Activated T-cell treated with anti-CD3 and anti-CD28 coated beads for 48 hours (primary cell): ENCODE measurements around the gene SF3A1.
"Not testable (repeated sequence)": the region's sequence is repeated elsewhere in the genome, so short reads cannot be mapped to it uniquely, and the experiment has no call there.

ENCODE experiments used
- DNase-seq: peaks from one replicate; pipeline ENCODE4 v3.0.0-alpha.2; 2020; ENCODE audit warnings: low read depth

SF3A1 gene, protein sequence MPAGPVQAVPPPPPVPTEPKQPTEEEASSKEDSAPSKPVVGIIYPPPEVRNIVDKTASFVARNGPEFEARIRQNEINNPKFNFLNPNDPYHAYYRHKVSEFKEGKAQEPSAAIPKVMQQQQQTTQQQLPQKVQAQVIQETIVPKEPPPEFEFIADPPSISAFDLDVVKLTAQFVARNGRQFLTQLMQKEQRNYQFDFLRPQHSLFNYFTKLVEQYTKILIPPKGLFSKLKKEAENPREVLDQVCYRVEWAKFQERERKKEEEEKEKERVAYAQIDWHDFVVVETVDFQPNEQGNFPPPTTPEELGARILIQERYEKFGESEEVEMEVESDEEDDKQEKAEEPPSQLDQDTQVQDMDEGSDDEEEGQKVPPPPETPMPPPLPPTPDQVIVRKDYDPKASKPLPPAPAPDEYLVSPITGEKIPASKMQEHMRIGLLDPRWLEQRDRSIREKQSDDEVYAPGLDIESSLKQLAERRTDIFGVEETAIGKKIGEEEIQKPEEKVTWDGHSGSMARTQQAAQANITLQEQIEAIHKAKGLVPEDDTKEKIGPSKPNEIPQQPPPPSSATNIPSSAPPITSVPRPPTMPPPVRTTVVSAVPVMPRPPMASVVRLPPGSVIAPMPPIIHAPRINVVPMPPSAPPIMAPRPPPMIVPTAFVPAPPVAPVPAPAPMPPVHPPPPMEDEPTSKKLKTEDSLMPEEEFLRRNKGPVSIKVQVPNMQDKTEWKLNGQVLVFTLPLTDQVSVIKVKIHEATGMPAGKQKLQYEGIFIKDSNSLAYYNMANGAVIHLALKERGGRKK

DNA sequence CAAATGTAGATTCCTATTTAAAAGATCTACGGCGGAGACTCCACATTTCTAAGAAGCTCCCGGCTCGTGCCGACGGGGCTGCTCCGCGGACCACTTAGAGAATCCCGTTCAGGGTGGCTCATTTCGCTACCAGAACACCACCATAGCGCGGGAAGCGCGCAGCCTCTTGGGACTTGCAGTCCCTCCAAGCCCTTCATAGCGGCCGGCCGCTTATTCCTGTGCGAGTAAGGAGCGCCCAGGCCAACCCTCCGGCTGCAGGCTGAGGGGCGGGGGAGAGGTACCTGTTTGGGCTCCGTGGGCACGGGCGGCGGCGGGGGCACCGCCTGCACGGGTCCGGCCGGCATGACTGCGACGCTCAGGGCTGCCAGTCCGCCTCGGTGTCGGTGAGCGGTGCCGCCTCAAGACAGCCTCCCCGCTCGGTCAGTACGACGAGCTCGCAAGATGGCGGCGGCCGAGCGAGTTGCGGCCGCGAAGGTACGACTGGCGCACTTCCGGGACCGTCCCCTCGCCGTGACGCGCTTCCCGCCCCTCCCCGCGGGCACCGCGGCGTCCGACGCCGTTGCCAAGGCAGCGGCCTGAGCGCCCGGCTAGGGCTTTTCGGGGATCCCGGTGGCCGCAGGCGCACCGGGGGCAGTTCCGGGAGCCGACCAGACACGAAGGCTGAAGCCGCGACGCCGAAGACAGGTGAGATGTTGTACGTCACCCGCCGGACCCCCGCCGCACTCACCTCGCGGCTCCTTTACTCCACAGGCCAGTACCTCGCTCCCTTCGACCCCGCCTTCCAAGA, at the start of gene SF3A1, which contains the start of gene CCDC157:
TSS of gene SF3A1 (minus strand) at position 446 of the 787 bp plus-strand sequence. CDS start at position 344, 102 bp downstream.
TSS of gene CCDC157 (plus strand) at position 559 of the 787 bp plus-strand sequence. CDS start 8,994 bp downstream, outside the sequence.
- DNase-seq: peak; percentile 87

DNA sequence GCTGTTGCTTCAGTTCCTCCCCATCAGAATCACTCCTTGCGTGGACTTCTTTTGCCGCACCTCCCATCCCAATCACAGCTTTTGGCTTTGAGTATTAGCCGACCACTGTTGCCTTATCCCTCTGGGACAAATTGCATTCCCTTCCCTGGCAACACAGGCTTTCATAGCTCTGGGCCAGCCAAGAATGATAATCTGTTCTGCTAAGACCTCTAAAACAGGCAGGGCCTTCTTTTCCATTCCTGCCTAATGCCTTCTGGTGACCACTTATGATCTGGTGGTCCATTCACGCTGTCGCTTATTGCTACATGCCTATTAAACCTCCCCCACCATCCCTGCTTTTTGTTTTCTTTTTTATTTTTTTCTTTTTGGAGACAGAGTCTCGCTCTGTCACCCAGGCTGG, 49.7 kb upstream of the SF3A1 start:
- DNase-seq: no peak

DNA sequence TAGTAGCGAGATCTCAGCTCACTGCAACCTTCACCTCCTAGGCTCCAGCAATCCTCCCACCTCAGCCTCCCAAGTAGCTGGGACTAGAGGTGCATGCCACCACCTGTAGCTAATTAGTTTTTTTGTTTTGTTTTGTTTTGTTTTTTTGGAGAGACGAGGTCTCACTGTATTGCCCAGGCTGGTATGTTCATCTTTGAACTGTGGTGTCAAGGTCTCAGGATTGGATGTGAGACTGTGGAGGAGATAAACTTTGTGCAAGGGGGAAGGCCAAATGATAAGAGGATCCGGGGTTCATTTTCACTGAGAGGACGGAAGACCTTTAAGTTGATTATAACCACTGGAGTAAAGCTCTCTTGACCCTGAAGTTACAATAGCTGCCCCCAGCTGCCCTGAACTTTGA, 49.0 kb upstream of the SF3A1 start:
- no peak for DNase-seq

DNA sequence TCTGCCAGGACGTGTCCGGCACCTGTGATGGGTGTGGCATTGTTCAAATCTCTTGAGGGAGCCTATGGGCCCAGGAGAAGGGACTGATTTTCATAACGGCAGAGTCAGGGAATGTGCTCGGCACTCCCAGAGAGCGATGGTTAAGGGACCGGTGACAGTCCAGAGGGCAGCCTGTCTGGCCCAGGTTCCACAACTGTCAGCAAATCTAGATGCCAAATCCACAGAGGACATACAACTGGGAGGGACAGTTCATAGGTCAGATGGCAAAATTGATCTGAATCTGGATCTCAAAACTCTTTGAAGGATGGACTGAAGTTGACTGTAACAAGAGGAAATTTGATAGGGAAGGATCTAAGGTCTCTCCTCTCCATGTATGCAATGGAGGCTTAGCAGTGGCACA, 47.6 kb upstream of the SF3A1 start:
- DNase-seq: no peak

DNA sequence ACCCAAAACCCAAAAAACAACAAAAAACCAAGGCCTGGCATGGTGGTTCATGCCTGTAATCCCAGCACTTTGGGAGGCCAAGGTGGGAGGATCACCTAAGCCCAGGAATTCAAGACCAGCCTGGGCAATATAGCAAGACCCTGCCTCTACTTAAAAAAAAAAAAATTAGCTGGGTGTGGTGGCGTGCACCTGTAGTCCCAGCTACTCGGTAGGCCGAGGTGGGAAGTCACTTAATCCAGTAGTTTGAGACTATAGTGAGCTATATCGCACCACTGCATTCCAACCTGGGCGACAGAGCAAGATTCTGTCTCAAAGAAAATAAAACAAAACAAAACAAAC, 46.0 kb upstream of the SF3A1 start:
- DNase-seq: not testable (repeated sequence)

DNA sequence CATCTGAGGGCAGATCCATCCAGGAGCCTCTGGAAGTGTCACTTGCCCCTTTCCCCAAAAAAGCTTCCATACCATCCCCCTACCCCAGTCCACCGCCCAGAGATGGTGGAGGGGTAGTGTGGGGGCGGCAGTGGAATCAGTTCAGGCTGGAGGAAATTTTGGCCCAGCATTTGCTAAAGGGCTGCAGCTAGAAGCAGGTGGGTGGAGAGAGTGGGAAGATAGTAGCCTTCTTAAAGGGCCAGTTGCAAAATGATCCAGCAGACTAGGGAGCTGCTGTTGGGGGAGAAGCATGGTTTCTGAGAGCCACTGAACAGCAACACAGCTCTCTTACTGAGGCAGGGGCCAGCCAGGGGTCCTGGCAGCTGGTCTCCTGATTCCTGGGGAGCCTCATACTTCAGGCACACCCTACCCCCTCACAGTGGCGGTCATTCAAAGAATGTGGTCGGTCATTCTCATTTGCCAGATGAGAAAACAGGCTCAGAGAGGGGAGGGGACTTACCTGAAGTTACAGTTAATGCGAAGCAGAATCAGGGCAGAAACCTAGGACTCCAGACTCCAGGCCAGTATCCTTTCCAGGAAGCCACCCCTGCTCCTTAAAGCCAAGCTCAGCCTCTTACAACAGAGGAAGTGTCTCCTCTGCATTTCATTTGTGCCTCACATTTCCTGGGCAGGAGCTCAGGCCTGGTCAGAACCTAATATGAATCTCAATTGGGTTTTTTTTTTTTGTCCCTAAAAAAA, 45.5 kb upstream of the SF3A1 start:
- no peak for DNase-seq

DNA sequence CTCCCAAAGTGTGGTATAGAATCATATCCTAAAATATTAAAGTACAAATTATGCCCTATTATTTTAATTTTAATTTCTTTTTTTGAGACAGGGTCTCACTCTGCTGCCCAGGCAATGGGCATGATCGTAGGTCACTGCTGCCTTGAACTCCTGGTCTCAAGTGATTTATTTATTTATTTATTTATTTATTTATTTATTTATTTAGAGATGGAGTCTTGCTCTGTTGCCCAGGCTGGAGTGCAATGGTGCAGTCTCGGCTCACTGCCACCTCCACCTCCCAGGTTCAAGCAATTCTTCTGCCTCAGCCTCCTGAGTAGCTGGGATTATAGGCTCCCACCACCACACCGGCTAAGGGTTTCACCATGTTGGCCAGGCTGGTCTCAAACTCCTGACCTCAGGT, 44.3 kb upstream of the SF3A1 start:
- DNase-seq: not testable (repeated sequence)

DNA sequence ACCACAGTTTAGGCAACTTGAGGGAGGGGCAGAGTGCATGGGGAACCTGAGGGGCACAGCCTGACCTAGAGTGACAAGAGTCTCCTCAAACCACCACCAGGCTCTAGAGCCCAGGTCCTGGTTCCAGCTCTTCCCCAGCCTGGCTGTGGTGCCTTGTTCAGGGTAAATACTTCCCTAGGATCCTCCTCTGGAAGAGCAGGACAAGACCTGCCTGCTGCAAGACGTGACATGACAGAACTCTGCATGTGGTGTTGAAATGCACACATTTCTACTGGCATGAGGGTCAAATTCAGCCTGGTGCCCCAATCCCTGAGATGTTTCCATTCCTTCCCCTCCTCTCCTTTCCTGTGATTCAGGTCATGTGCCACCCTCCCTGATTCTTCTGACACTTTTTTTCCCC, 43.5 kb upstream of the SF3A1 start:
- no peak for DNase-seq

DNA sequence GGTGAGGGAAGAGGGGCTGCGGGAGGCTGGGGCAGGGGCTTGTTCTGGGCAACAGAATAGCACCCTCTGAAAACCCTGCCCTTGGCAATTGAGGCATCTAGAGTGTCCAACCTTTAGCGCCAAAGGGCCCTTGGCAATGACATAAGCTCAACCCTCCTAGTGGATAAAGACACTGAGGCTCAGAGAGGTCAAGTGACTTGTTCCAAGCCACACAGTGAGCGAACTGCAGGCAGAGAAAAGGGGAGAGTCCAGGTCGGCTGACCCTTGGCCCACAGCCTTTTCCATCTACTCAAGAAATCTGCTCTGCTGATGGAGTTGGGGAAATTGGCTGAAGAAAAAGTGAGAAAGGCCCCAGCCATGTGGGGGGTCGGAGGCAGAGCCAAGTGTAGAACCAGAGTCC, 43.0 kb upstream of the SF3A1 start:
- DNase-seq: no peak

DNA sequence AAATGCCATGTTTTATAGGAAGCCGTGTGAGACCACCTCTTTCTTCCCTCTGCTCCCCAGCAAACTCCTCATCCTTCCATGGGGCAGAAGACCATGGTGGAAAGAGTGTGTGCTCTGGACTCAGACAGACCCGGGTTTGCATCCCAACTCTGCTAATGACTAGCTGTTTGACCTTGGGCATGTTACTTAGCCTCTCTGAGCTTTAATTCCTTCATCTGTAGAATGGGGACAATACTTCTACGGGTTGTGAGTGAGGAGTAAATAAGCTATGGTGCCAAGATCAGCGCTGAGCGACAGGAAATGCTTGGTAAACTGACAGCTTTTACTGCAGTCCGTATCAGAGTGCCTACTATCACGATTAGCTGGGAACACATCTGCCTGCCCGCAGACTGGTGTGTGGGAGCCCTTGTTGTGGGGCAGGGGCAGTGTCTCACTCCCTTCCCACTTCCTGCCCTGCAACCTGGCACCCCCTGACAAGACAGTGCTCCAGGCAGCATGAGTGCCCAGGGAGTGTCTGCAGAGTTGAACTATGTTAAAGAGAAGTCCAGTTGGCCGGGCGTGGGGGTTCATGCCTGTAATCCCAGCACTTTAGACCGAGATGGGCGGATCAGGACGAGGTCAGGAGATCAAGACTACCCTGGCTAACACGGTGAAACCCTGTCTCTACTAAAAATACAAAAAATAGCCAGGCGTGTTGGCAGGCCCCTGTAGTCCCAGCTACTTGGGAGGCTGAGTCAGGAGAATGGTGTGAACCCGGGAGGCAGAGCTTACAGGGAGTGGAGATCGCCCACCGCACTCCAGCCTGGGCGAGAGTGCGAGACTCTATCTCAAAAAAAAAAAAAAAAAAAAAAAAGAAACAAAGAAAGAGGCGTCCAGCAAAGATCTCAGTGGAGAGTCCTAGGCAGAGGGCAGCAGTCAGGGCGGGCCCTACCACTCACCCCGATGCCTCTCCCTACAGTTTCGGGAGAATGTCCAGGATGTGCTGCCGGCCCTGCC, 42.3 kb upstream of the SF3A1 start:
- no peak for DNase-seq

DNA sequence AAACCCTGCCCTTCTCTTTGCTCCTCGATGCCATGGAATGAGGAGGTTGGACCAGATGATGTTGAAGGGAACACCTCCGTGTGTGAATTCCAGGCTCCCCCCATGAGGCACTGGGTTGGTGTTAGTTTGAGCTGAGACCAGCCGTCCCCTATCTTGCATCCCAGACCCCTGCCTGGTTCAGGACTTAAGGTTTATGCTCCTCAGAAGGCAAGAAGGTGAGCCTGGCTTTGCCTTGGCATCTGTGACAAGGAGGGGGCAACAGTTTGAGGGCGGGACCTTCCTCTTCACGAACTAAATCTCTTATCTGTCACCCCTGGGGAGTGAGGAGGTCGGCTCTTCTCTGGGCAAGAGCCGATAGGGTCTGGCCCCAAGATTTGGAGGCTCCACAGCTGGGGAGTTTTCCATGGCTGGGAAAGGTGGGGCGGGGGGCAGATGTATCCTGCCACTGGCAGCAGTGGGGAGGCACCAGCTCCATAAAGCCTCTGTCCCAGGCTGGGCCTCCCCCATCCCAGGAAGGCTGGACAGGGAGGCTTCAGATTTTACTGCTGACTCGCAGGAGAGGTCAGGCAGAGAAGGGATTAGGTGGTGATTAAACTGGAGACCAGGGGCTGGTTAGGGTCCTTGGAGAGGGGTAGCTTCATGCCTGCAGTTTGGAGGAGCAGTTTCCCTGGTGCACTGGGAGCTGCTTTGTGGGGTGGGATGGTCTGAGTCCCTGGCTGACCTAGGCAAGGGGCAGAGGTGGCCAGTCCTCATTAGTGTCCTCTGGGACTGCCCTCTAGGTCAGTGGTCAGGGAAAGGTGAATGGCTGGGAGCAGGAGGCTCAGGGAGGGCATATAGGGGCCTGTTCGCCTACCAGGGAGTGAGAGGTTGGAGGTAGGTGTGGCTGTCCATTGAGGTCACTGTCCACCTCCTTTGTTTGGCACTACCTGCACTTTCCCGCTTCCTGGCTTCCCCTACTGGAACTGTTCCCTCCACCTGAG, 41.3 kb upstream of the SF3A1 start:
- DNase-seq: no peak

DNA sequence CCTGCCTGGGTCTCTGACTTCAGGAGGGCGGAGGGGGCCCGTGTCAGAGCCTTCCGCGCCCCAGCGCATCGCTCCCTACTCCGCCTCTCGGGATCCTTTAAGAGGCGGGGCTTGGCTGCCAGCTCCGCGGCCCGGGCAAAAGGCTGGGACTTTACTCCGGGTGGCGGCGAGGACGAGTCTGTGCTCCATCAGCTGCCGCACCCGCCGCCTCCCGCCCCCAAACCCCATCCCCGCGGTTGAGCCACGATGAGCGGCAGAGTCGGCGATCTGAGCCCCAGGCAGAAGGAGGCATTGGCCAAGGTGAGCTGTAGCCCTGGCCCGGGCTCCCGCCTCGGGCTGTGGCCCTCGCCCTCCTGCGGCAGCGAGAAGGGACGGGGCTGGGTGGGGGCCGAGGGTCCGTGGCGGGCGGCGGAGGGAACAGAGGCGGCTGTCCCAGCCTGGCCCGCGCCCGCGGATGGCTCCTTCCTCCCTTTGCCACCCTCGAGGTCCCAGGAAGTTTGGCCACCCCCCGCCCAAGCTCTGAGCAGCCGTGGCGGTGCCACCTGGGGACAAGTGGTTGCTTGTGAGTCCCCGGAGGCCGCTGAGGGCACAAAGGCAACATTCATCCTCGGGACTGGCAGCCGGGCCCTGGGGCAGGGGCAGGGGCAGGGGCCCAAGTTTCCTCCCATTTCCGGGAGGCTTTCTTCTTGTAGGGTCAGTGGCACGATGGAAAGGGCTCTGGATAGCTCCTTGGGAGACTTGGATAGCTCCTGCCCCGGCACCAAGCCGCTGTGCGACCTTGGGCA, 40.4 kb upstream of the SF3A1 start, which contains the start of gene SEC14L2:
TSS of gene SEC14L2 (plus strand) at position 148 of the 785 bp plus-strand sequence. CDS start at position 247, 99 bp downstream.
- DNase-seq: peak; percentile 68

DNA sequence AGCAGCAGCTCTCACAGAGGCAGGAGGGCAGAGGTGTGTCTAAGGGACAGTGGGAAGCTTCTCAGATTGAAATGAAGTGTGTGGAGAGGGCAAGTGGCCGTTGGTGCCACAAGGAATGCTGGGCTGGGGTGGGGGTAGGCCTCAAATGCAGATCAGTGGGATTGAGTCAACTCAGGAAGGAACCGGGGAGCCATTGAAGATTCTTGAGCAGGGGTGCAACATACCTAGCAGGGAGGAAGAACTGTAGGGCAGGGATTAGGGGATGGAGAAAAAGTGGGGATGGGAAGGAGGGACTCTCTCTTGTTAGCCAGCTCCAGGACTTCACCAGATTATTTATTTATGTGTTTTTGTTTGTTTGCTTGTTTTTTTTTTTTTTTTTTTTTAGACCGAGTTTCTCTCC, 37.2 kb upstream of the SF3A1 start:
- DNase-seq: no peak

DNA sequence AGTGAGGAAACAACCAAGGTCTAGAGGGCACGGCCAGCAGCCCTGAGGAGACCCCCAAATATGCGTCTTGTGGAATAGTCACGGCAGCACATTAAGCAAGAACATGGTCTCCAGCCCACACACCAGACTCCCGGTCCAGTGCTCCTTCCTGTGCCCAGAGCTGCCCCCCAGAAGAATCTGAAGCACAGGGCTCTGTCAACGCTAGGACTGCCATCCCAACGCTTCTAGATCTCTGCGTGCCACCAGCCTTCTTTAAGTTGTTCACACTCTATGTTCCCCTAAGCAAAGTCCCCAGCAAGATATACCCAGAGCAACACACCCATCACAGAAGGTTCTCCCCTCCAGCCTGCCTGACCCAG, 36.6 kb upstream of the SF3A1 start:
- no peak for DNase-seq

DNA sequence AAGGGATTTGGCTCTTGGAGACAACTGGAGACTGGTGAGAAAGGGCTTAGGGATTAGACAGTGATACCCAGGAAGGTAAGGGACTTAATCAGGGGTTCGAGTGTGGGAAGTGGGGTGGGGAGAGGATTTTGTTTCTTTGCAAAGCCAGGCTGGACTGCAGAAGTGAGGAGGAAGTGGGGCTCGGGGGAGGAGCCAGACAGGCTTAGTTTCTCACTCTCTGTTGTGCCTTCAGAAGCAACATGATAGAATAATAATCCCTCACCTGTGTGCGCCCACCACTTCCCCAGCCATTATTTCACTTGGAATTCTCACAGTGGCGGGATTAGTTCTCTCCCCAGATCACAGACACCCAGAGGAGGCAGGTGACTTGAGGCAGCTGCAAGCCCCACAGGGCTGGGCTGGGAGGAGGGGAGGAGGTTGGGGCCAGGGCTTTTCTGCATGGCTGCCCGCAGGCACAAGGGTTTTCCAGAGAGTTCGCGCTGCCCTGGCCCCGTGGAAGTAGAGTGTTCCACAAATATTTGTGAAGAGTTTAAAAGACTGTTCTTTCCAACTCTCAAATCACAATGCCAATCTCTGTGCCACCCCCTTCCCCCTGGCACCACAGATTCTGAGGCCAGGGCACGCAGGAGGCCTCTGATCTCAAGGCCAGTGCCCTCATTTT, 36.1 kb upstream of the SF3A1 start:
- no peak for DNase-seq

DNA sequence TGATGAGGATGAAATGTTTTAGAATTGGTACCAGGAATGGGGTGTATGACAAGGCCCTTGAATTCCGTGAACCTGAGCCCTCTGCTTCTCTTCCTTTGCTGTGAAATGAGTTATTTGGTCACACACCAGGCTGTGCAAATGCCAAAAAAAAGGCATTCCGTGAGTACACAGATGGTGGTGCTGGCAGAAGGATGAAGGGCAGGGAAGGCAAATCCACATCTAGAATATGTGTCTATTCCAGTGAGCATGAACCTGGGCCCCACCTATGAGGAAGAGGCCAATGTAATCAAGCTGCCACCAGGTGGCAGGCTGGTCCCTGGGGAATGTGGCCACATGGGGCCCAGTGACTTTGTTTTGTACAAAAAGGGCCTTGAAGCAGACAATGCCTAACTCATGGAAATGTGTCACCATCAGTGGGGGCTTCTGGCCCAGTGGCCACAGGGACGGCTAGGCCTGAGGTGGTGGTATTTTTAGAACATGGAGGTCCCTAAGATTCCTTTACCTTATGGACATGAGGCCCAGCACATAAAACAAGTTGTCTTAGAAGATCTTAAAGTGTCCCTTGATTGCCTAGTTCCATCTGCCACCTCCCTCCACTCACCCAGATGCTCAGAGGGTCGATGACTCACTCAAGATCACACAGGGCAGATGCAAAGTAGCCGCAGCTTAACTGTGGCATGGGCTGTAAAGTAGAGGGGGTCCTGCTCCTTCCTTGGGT, 34.4 kb upstream of the SF3A1 start:
- peak; percentile 72 for DNase-seq
